Measurements from ENCODE around the gene FMN2. TPM values are rescaled to one million over a fixed set of nuclear protein-coding genes. Genes with fewer than 3 reads are reported as not detected.

Gene FMN2
- total RNA-seq, 2 donors from 2014 or later, result not detected

- H3K27ac Mint-ChIP-seq, result no peak overlapping the region
- peaks cover 4 to 5% of the 10 kb centered on the region in 2 donors for H3K9me3 Mint-ChIP-seq
- no peak for ATAC-seq
- no peaks in the 10 kb centered on the region for H3K36me3 Mint-ChIP-seq
- DNase-seq (ENCODE audit: low spot score in 2 of 2), result no peak
These were observed 108.3 kb downstream of the FMN2 start for GRCh38 chr1:240199758-240200645.

- no peak for ATAC-seq
- Mint-ChIP-seq H3K36me3 (no peaks in the 10 kb centered on the region), H3K27ac (no peak overlapping the region), H3K9me3 (peaks cover 4 to 5% of the 10 kb centered on the region in 2 donors)
- DNase-seq (ENCODE audit: low spot score in 2 of 2), result no peak
These were observed 110.2 kb downstream of the FMN2 start for GRCh38 chr1:240201931-240202330.

- no peaks in the 10 kb centered on the region for H3K9me3 Mint-ChIP-seq
- H3K36me3 Mint-ChIP-seq, result no peaks in the 10 kb centered on the region
- DNase-seq (ENCODE audit: low spot score in 2 of 2) (no peak), ATAC-seq (no peak)
- H3K27ac Mint-ChIP-seq, result no peak overlapping the region
These were observed 115.5 kb downstream of the FMN2 start for GRCh38 chr1:240207073-240207709.

- Mint-ChIP-seq H3K27ac (no peak overlapping the region), H3K9me3 (no peaks in the 10 kb centered on the region), H3K36me3 (no peaks in the 10 kb centered on the region)
- DNase-seq (ENCODE audit: low spot score in 2 of 2) (no peak), ATAC-seq (no peak)
These were observed 118.3 kb downstream of the FMN2 start for GRCh38 chr1:240210026-240210425.

- no peaks in the 10 kb centered on the region for H3K9me3 Mint-ChIP-seq
- ATAC-seq, result no peak
- DNase-seq (ENCODE audit: low spot score in 2 of 2), result no peak
- H3K36me3 Mint-ChIP-seq, result no peaks in the 10 kb centered on the region
- H3K27ac Mint-ChIP-seq, result no peak overlapping the region
These were observed 120.9 kb downstream of the FMN2 start for GRCh38 chr1:240212556-240212955.

- DNase-seq (ENCODE audit: low spot score in 2 of 2), result no peak
- H3K36me3 Mint-ChIP-seq, result no peaks in the 10 kb centered on the region
- ATAC-seq, result no peak
- no peak overlapping the region for H3K27ac Mint-ChIP-seq
- peaks cover 0 to 3% of the 10 kb centered on the region in 2 donors for H3K9me3 Mint-ChIP-seq
These were observed 125.7 kb downstream of the FMN2 start for GRCh38 chr1:240217403-240217802.

GRCh38 chr1:240219104-240219503 is 127.4 kb downstream of the FMN2 start:
- Mint-ChIP-seq H3K36me3 (peaks cover 0 to 8% of the 10 kb centered on the region in 2 donors), H3K9me3 (peaks cover 5 to 15% of the 10 kb centered on the region in 2 donors), H3K27ac (no peak overlapping the region)
- ATAC-seq (no peak), DNase-seq (ENCODE audit: low spot score in 2 of 2) (no peak)

- DNase-seq (ENCODE audit: low spot score in 2 of 2), result no peak
- H3K9me3 Mint-ChIP-seq, result peaks cover 30 to 32% of the 10 kb centered on the region in 2 donors
- H3K36me3 Mint-ChIP-seq, result peaks cover 0 to 33% of the 10 kb centered on the region in 2 donors
- ATAC-seq, result no peak
- no peak overlapping the region for H3K27ac Mint-ChIP-seq
These were observed 134.4 kb downstream of the FMN2 start for GRCh38 chr1:240226102-240226501.

- H3K9me3 Mint-ChIP-seq, result peaks cover 5 to 12% of the 10 kb centered on the region in 2 donors
- ATAC-seq, result no peak
- peaks cover 0 to 8% of the 10 kb centered on the region in 2 donors for H3K36me3 Mint-ChIP-seq
- no peak overlapping the region for H3K27ac Mint-ChIP-seq
- no peak for DNase-seq (ENCODE audit: low spot score in 2 of 2)
These were observed 139.1 kb downstream of the FMN2 start for GRCh38 chr1:240230816-240231215.

GRCh38 chr1:240232530-240232929 is 140.8 kb downstream of the FMN2 start:
- DNase-seq (ENCODE audit: low spot score in 2 of 2) (no peak), ATAC-seq (no peak)
- Mint-ChIP-seq H3K9me3 (peaks cover 0 to 5% of the 10 kb centered on the region in 2 donors), H3K36me3 (no peaks in the 10 kb centered on the region), H3K27ac (no peak overlapping the region)

- H3K27ac Mint-ChIP-seq, result no peak overlapping the region
- DNase-seq (ENCODE audit: low spot score in 2 of 2) (no peak), ATAC-seq (no peak)
- no peaks in the 10 kb centered on the region for H3K36me3 Mint-ChIP-seq
- no peaks in the 10 kb centered on the region for H3K9me3 Mint-ChIP-seq
These were observed 143.0 kb downstream of the FMN2 start for GRCh38 chr1:240234485-240235210.

- no peak for ATAC-seq
- Mint-ChIP-seq H3K9me3 (no peaks in the 10 kb centered on the region), H3K27ac (no peak overlapping the region), H3K36me3 (no peaks in the 10 kb centered on the region)
- DNase-seq (ENCODE audit: low spot score in 2 of 2), result no peak
These were observed 144.0 kb downstream of the FMN2 start for GRCh38 chr1:240235521-240236288.

- H3K9me3 Mint-ChIP-seq, result peaks cover 3 to 4% of the 10 kb centered on the region in 2 donors
- no peaks in the 10 kb centered on the region for H3K36me3 Mint-ChIP-seq
- DNase-seq (ENCODE audit: low spot score in 2 of 2) (no peak), ATAC-seq (no peak)
- H3K27ac Mint-ChIP-seq, result no peak overlapping the region
These were observed 145.6 kb downstream of the FMN2 start for GRCh38 chr1:240237305-240237721.

GRCh38 chr1:240239309-240239708 is 147.6 kb downstream of the FMN2 start:
- no peaks in the 10 kb centered on the region for H3K36me3 Mint-ChIP-seq
- DNase-seq (ENCODE audit: low spot score in 2 of 2), result no peak
- ATAC-seq, result no peak
- H3K9me3 Mint-ChIP-seq, result peaks cover 3 to 6% of the 10 kb centered on the region in 2 donors
- H3K27ac Mint-ChIP-seq, result no peak overlapping the region

- H3K27ac Mint-ChIP-seq, result no peak overlapping the region
- DNase-seq (ENCODE audit: low spot score in 2 of 2) (no peak), ATAC-seq (no peak)
- peaks cover 6 to 10% of the 10 kb centered on the region in 2 donors for H3K9me3 Mint-ChIP-seq
- H3K36me3 Mint-ChIP-seq, result no peaks in the 10 kb centered on the region
These were observed 149.6 kb downstream of the FMN2 start for GRCh38 chr1:240241278-240241677.

- H3K36me3 Mint-ChIP-seq, result no peaks in the 10 kb centered on the region
- H3K27ac Mint-ChIP-seq, result no peak overlapping the region
- ATAC-seq, result no peak
- peaks cover 6 to 11% of the 10 kb centered on the region in 2 donors for H3K9me3 Mint-ChIP-seq
- no peak for DNase-seq (ENCODE audit: low spot score in 2 of 2)
These were observed 151.0 kb downstream of the FMN2 start for GRCh38 chr1:240242601-240243144.
